GM13976 (cell line): ENCODE results near the gene JAK2.
"Not testable (repeated sequence)": the region's sequence is repeated elsewhere in the genome, so short reads cannot be mapped to it uniquely, and the experiment has no call there.

Source experiments
- DNase-seq: peaks from one replicate; pipeline ENCODE4 v3.0.0; 2012; ENCODE audit warnings: low spot score
- CTCF ChIP-seq: IDR thresholded peaks from 2 replicates; pipeline ENCODE4 v1.5.1; 2012; ENCODE audit warnings: borderline replicate concordance, mild to moderate bottlenecking; ENCODE audit not compliant: insufficient read depth; ENCODE audit errors: extremely low read depth, missing control alignments, control extremely low read depth
- in situ Hi-C: fragments of 300-500 bp; cut with MboI; formaldehyde crosslinking; loops from one replicate; pipeline ENCODE4 v1.12.0; 2022; ENCODE audit warnings: low sequenced_read_pairs, mixed read lengths, inconsistent platforms; ENCODE audit not compliant: unreplicated experiment

JAK2 gene

GRCh38 chr9:4984621-4985385, at the start of gene JAK2:
Gene JAK2, plus strand, starts transcription at chr9:4985272. Its CDS starts 36,716 bp downstream, at chr9:5021988.
- DNase-seq: peak; percentile 82
- peak; percentile 57 for TF ChIP-seq CTCF
- in situ Hi-C loops: loop anchor here (10.0 kb wide), 3 partner anchors 220 to 610 kb away; no protein-coding TSS in a partner anchor

GRCh38 chr9:4936277-4936676, 48.8 kb upstream of the JAK2 start:
- peak; percentile 34 for DNase-seq
- in situ Hi-C loops: no loop called here
- TF ChIP-seq CTCF: no peak

- peak; percentile 45 for DNase-seq
- in situ Hi-C loops: no loop called here
- TF ChIP-seq CTCF: no peak
Observed at GRCh38 chr9:4936823-4937222, 48.2 kb upstream of the JAK2 start.

- TF ChIP-seq CTCF: no peak
- no peak for DNase-seq
- in situ Hi-C loops: no loop called here
Observed at GRCh38 chr9:4937446-4937845, 47.6 kb upstream of the JAK2 start.

GRCh38 chr9:4938496-4938895, 46.6 kb upstream of the JAK2 start:
- DNase-seq: no peak
- in situ Hi-C loops: no loop called here
- TF ChIP-seq CTCF: no peak

GRCh38 chr9:4939118-4939561, 45.9 kb upstream of the JAK2 start:
- TF ChIP-seq CTCF: no peak
- DNase-seq: no peak
- in situ Hi-C loops: no loop called here

GRCh38 chr9:4942042-4942691, 42.9 kb upstream of the JAK2 start:
- DNase-seq, in situ Hi-C loops: not testable (repeated sequence)
